CD14-positive monocyte (primary cell): ENCODE data around the gene MYO18A. TPM values are rescaled to one million over a fixed set of nuclear protein-coding genes. Genes with fewer than 3 reads are reported as not detected.
A peak's percentile ranks its signal among the peaks of the same experiment; 100 is the strongest.

Source experiments
- DNase-seq, 3 donors: peaks; one replicate each; pipeline ENCODE4 v3.0.0-alpha.2; 2011 to 2022
- H2AFZ ChIP-seq: 2 replicates; pipeline ENCODE4 v1.6.0; 2012; ENCODE audit warnings: mild to moderate bottlenecking, low read depth, low read length, inconsistent platforms; ENCODE audit not compliant: insufficient read depth, poor library complexity, severe bottlenecking
- H3K27ac ChIP-seq, 2 donors: 1 replicate in 1 of 2; 2 replicates in 1 of 2; pipeline ENCODE4 v1.5.1; 2012 to 2013; ENCODE audit warnings: low read length in 2 of 2, control low read depth in 1 of 2, inconsistent platforms in 1 of 2, low read depth in 1 of 2, mild to moderate bottlenecking in 1 of 2
- H3K27me3 ChIP-seq, 2 donors: one replicate each; pipeline versions ENCODE4 v1.6.0 to v1.6.1; 2011 to 2013; ENCODE audit warnings: low read length in 2 of 2; ENCODE audit not compliant: control insufficient read depth in 2 of 2, insufficient read depth in 2 of 2
- H3K36me3 ChIP-seq, 2 donors: replicated peaks in 1 of 2; 1 replicate in 1 of 2; 2 replicates in 1 of 2; pipeline versions ENCODE4 v1.5.1 to v1.6.1; 2012 to 2013; ENCODE audit warnings: low read length in 2 of 2, control low read depth in 1 of 2, inconsistent platforms in 1 of 2, mild to moderate bottlenecking in 1 of 2; ENCODE audit not compliant: insufficient read depth in 2 of 2, control insufficient read depth in 1 of 2
- H3K4me1 ChIP-seq, 2 donors: 1 replicate in 1 of 2; 2 replicates in 1 of 2; pipeline versions ENCODE4 v1.5.1 to v1.6.1; 2012 to 2013; ENCODE audit warnings: low read length in 2 of 2, control low read depth in 1 of 2, inconsistent platforms in 1 of 2, mild to moderate bottlenecking in 1 of 2, moderate library complexity in 1 of 2; ENCODE audit not compliant: insufficient read depth in 2 of 2, control insufficient read depth in 1 of 2
- H3K4me2 ChIP-seq: replicated peaks from 2 replicates; pipeline ENCODE3; 2012; ENCODE audit warnings: low read length, moderate library complexity, mild to moderate bottlenecking; ENCODE audit not compliant: poor library complexity, severe bottlenecking; ENCODE audit errors: extremely low read depth
- H3K4me3 ChIP-seq, 3 experiments: fragments of 200-600 bp in 1 of 3; sonication (generic) in 1 of 3; replicated peaks in 1 of 3; 1 replicate in 2 of 3; 2 replicates in 1 of 3; pipeline ENCODE4 v1.5.1; 2011 to 2013; ENCODE audit warnings: low read length in 3 of 3, mild to moderate bottlenecking in 3 of 3, control low read depth in 2 of 3, low read depth in 2 of 3, inconsistent platforms in 1 of 3, moderate library complexity in 1 of 3
- H3K79me2 ChIP-seq: 2 replicates; pipeline ENCODE4 v1.6.0; 2012; ENCODE audit warnings: mild to moderate bottlenecking, control low read depth, inconsistent platforms, low read length, moderate library complexity; ENCODE audit not compliant: insufficient read depth
- H3K9ac ChIP-seq: 2 replicates; pipeline ENCODE4 v1.6.0; 2017; ENCODE audit warnings: low read length, mild to moderate bottlenecking; ENCODE audit not compliant: insufficient read depth, poor library complexity, severe bottlenecking
- H3K9me3 ChIP-seq, 2 donors: replicated peaks in 1 of 2; 1 replicate in 1 of 2; 2 replicates in 1 of 2; pipeline versions ENCODE4 v1.5.1 to v1.6.1; 2012 to 2013; ENCODE audit warnings: low read length in 2 of 2, control low read depth in 1 of 2; ENCODE audit not compliant: control insufficient read depth in 1 of 2, insufficient read depth in 1 of 2
- H4K20me1 ChIP-seq: 2 replicates; pipeline ENCODE4 v1.6.0; 2012; ENCODE audit warnings: mild to moderate bottlenecking, low read length, control low read depth, moderate library complexity; ENCODE audit not compliant: insufficient read depth
- H3K27ac Mint-ChIP-seq, 7 donors: one replicate each; pipeline ENCODE4 v1.8.0; 2020; ENCODE audit warnings: mild to moderate bottlenecking in 7 of 7, mixed read lengths in 7 of 7, moderate library complexity in 6 of 7, inconsistent platforms in 2 of 7
- H3K27me3 Mint-ChIP-seq, 3 donors: one replicate each; pipeline ENCODE4 v1.8.0; 2021 to 2022; ENCODE audit warnings: low read depth in 3 of 3, mild to moderate bottlenecking in 3 of 3, mixed read lengths in 3 of 3, moderate library complexity in 3 of 3, inconsistent platforms in 1 of 3
- H3K36me3 Mint-ChIP-seq, 2 donors: one replicate each; pipeline ENCODE4 v1.8.0; 2020; ENCODE audit warnings: mixed read lengths in 2 of 2, inconsistent platforms in 1 of 2, mild to moderate bottlenecking in 1 of 2
- H3K4me1 Mint-ChIP-seq: one replicate; pipeline ENCODE4 v1.8.0; 2020; ENCODE audit warnings: mild to moderate bottlenecking, mixed read lengths
- H3K4me3 Mint-ChIP-seq, 2 donors: one replicate each; pipeline ENCODE4 v1.8.0; 2020; ENCODE audit warnings: mild to moderate bottlenecking in 2 of 2, mixed read lengths in 2 of 2, moderate library complexity in 1 of 2
- H3K9me3 Mint-ChIP-seq, 7 donors: one replicate each; pipeline ENCODE4 v1.8.0; 2020 to 2022; ENCODE audit warnings: mixed read lengths in 7 of 7, mild to moderate bottlenecking in 6 of 7, moderate library complexity in 6 of 7, inconsistent platforms in 2 of 7
- WGBS: methylation state at CpG from one replicate; pipeline ENCODE4 v1.1.5; 2013; ENCODE audit warnings: missing lambda C conversion rate; ENCODE audit not compliant: insufficient coverage; 5-methylcytosine and 5-hydroxymethylcytosine counted together
- intact Hi-C, 2 donors: fragments of 100-400 bp; cut with micrococcal nuclease; formaldehyde crosslinking; loops; one replicate each; pipeline versions ENCODE4 v1.15.0 to v1.15.1; 2023
- polyA plus RNA-seq, 3 donors: library from polyadenylated mRNA; depleted of rRNA in 1 of 3; unstranded in 2 of 3; stranded (reverse) in 1 of 3; fragments of 300-500 nt in 2 of 3; fragments of >200 nt in 1 of 3; fragmentation: Illumina TruSeq in 2 of 3; gene quantifications; 1 replicate in 2 of 3; 2 replicates in 1 of 3; pipeline ENCODE4 v1.2.3, GENCODE V29; 2012 to 2021
- TF ChIP-seq, protein P1 (sequence below): fragments of 200-600 bp; IDR thresholded peaks from one replicate; pipeline ENCODE4 v1.8.0; 2022; ENCODE audit warnings: antibody characterized with exemption, mild to moderate bottlenecking

MYO18A gene
- polyA plus RNA-seq, 3 donors: 6.3 to 40.2 (median 11.0) TPM

DNA sequence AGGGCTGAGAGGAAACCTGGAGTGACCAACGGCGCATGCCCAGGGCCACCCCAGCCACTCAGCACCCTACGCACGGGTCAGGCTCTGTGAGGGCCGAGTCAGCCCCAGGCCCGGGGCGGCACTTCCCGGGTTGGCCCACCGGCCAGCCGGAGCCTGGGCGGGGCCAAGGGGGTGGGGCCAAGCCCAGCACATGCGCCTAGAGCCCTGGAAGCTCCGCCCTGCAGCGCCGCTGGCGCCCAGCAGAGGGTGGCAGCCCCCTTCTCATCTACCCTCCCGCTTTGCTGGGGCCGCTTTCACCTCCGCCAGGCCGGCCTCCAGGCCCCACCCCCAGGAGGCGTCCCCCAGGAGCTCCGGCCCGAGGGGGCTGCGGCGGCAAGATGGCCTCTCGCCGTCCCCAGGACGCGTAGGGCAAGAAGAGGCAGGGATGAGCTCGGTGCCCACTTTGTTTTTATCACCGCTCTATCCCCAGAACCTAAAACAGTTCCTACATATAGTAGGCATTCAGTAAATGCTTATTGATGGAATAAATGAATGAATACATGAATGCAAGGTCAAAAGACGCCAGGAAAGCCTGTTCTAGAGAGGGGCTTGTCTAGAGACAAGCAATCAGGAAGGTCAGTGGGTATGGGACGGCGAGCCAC, 31.3 kb downstream of the MYO18A start:
- peak overlapping the region; percentile 71 for H2AFZ ChIP-seq
- Mint-ChIP-seq H3K27me3 (peaks cover 0 to under 1% (median 0%) of the 10 kb centered on the region in 3 donors), H3K27ac (peak overlapping the region; percentile 89 to 97 (median 96)), H3K4me3 (peak overlapping the region; percentile 69 to 88), H3K36me3 (peaks cover 4 to 8% of the 10 kb centered on the region in 2 donors), H3K4me1 (peaks cover 52% of the 10 kb centered on the region), H3K9me3 (peaks cover 0 to 2% (median 0%) of the 10 kb centered on the region in 7 donors)
- peaks cover 26% of the 10 kb centered on the region for H3K79me2 ChIP-seq
- H3K9me3 ChIP-seq: no peaks in the 10 kb centered on the region
- H3K4me3 ChIP-seq: peak overlapping the region; percentile 42 to 81 (median 42)
- H4K20me1 ChIP-seq: peaks cover 8% of the 10 kb centered on the region
- TF ChIP-seq, protein P1, sequence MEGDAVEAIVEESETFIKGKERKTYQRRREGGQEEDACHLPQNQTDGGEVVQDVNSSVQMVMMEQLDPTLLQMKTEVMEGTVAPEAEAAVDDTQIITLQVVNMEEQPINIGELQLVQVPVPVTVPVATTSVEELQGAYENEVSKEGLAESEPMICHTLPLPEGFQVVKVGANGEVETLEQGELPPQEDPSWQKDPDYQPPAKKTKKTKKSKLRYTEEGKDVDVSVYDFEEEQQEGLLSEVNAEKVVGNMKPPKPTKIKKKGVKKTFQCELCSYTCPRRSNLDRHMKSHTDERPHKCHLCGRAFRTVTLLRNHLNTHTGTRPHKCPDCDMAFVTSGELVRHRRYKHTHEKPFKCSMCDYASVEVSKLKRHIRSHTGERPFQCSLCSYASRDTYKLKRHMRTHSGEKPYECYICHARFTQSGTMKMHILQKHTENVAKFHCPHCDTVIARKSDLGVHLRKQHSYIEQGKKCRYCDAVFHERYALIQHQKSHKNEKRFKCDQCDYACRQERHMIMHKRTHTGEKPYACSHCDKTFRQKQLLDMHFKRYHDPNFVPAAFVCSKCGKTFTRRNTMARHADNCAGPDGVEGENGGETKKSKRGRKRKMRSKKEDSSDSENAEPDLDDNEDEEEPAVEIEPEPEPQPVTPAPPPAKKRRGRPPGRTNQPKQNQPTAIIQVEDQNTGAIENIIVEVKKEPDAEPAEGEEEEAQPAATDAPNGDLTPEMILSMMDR: peak; percentile 98
- peak overlapping the region; percentile 77 to 87 for H3K27ac ChIP-seq
- intact Hi-C loops: loop anchor here (5.0 kb wide), 2 partner anchors 33 to 68 kb away; partner anchors contain the start of gene MYO18A (in 1 of the 2)
- no peaks in the 10 kb centered on the region for H3K27me3 ChIP-seq
- WGBS: under 1% methylated on average over 27 of the region's 34 CpGs
- peak overlapping the region; percentile 85 for H3K4me2 ChIP-seq
- H3K9ac ChIP-seq: peak overlapping the region; percentile 52
- peaks cover 49 to 58% of the 10 kb centered on the region in 2 donors for H3K4me1 ChIP-seq
- no peaks in the 10 kb centered on the region for H3K36me3 ChIP-seq
- DNase-seq: peak; percentile 95 to 97 (median 95)

DNA sequence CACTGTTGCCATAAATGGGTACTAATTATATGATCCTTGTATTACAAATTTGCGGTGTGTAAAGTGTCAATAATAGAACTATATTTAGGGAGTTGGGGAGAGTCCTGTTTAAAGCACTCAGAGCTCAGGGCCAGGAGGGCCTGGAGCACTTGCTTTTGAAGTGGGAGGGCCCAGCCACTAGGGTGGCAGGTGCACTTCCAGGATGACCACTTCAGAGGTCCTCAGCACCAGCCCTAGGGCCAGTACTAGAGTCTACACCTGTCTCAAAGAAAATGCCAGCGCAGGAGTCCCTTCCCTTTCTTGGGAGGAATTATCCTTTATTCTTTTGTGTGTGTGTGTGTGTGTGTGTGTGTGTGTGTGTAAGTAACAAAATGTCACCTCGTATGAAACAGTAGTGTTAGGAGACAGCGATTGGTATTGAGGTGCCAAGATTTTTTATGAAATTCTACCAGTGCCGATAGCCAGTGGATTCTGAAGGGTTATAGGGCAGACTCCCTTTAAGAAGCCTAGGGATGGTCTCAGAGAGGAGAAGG, 31.9 kb downstream of the MYO18A start:
- intact Hi-C loops: loop anchor here (5.0 kb wide), 2 partner anchors 34 to 69 kb away; partner anchors contain the start of gene MYO18A (in 1 of the 2)
- peak overlapping the region; percentile 52 for H3K9ac ChIP-seq
- 40% methylated on average over 3 of the region's 5 CpGs for WGBS
- H3K36me3 Mint-ChIP-seq: peaks cover 4 to 8% of the 10 kb centered on the region in 2 donors
- no peaks in the 10 kb centered on the region for H3K27me3 Mint-ChIP-seq
- H3K9me3 ChIP-seq: no peaks in the 10 kb centered on the region
- peak in 1 of 3 donors; percentile 11 for DNase-seq
- peak overlapping the region; percentile 89 to 97 (median 96) for H3K27ac Mint-ChIP-seq
- peaks cover 48 to 60% of the 10 kb centered on the region in 2 donors for H3K4me1 ChIP-seq
- no peaks in the 10 kb centered on the region for H3K36me3 ChIP-seq
- peaks cover 0 to 2% (median 0%) of the 10 kb centered on the region in 7 donors for H3K9me3 Mint-ChIP-seq
- peak overlapping the region; percentile 85 for H3K4me2 ChIP-seq
- H3K4me3 ChIP-seq: peak overlapping the region; percentile 27 to 81 (median 28)
- peaks cover 50% of the 10 kb centered on the region for H3K4me1 Mint-ChIP-seq
- peaks cover 8% of the 10 kb centered on the region for H4K20me1 ChIP-seq
- H3K27ac ChIP-seq: peak overlapping the region; percentile 65 to 77
- H3K27me3 ChIP-seq: no peaks in the 10 kb centered on the region
- TF ChIP-seq, protein P1: no peak
- H3K79me2 ChIP-seq: peaks cover 31% of the 10 kb centered on the region
- H3K4me3 Mint-ChIP-seq: peak overlapping the region; percentile 69 to 88
- H2AFZ ChIP-seq: peak overlapping the region; percentile 71
